ENCODE measurements around the gene TMOD4.
"Not testable (repeated sequence)": the region's sequence is repeated elsewhere in the genome, so short reads cannot be mapped to it uniquely, and the experiment has no call there.

The TMOD4 gene

GRCh38 chr1:151199873-151200581 lies 24.2 kb upstream of the TMOD4 start:
- DNase-seq (ENCODE audit: low read depth): no peak
- H3K4me3 ChIP-seq (ENCODE audit: low read depth, low read length): peak overlapping the region; percentile 87
- TF ChIP-seq CTCF (IDR thresholded peaks at IDR 0.05; ENCODE audit: control insufficient read depth, extremely low read depth, insufficient read depth): no peak

- peak within 1 kb of the TSS; percentile 87 for H3K4me3 ChIP-seq (ENCODE audit: low read depth, low read length)
- no peak for TF ChIP-seq CTCF (IDR thresholded peaks at IDR 0.05; ENCODE audit: control insufficient read depth, extremely low read depth, insufficient read depth)
- DNase-seq (ENCODE audit: low read depth): peak; percentile 97
Measured at GRCh38 chr1:151198254-151199127, 22.7 kb upstream of the TMOD4 start, which contains the start of gene PIP5K1A. Gene PIP5K1A, plus strand, starts transcription at chr1:151198552. Its CDS starts 445 bp downstream, at chr1:151198997.

GRCh38 chr1:151197863-151198253 lies 22.1 kb upstream of the TMOD4 start:
- no peak for TF ChIP-seq CTCF (IDR thresholded peaks at IDR 0.05; ENCODE audit: control insufficient read depth, extremely low read depth, insufficient read depth)
- DNase-seq (ENCODE audit: low read depth): no peak
- peak overlapping the region; percentile 87 for H3K4me3 ChIP-seq (ENCODE audit: low read depth, low read length)

GRCh38 chr1:151196292-151196800 lies 20.6 kb upstream of the TMOD4 start:
- peak; percentile 78 for TF ChIP-seq CTCF (IDR thresholded peaks at IDR 0.05; ENCODE audit: control insufficient read depth, extremely low read depth, insufficient read depth)
- peak; percentile 73 for DNase-seq (ENCODE audit: low read depth)
- H3K4me3 ChIP-seq (ENCODE audit: low read depth, low read length): peak overlapping the region; percentile 41

- peak overlapping the region; percentile 41; the same call in 1 of the 2 replicates for H3K4me3 ChIP-seq (ENCODE audit: low read depth, low read length)
- DNase-seq (ENCODE audit: low read depth): not testable (repeated sequence)
Measured at GRCh38 chr1:151194894-151195594, 19.3 kb upstream of the TMOD4 start.

GRCh38 chr1:151193856-151194255 lies 18.1 kb upstream of the TMOD4 start:
- no peak overlapping the region for H3K4me3 ChIP-seq (ENCODE audit: low read depth, low read length)

More at GRCh38 chr1:151193856-151194255, 18.1 kb upstream of the TMOD4 start:
- DNase-seq (ENCODE audit: low read depth): no peak
- no peak for TF ChIP-seq CTCF (IDR thresholded peaks at IDR 0.05; ENCODE audit: control insufficient read depth, extremely low read depth, insufficient read depth)
